NCI-H2196 treated with DMSO at 0.1 percent for 48 hours (cell line): Measurements from ENCODE around the gene ARPC5.

Source experiments
- DNase-seq: peaks from one replicate; lab custom pipeline; 2025; ENCODE audit not compliant: unreplicated experiment; lab: John Stamatoyannopoulos, UW

ARPC5 gene

DNA sequence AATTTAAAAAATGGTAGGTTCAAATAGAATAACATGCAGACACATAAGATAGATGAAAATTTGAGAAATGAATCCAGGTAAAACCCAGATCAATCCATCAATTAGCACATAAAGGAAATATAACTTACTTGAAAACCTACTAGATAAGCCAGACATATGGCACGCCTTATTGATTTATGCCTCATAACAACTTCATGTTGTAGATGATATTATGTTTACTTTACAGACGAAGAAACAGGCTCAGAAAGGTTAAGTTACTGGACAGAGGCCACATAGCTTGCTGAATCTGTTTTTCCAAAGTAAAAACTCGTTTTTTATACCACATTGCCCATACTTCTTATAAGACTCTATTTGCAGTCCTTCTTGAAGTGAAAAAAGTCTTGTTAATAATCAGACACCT is 23.2 kb downstream of the ARPC5 start:
- no peak for DNase-seq

DNA sequence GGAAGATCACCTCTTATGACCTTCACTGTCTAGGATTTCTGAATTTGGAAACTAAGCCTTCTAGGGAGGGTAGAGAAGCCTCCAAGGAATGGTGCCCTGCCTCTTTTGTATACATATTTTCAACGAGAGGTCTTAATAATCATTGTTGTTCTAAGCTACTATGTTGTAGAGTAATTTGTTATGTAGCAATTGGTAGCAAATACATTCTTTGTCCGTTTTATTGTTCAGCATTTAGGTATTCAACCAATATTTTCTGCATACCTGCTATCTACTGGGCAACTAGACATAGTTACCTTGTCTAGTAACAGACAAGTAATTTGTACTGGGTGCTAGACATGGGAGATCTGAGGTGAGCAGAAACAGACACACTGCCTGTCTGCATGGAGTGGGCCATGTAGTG is 24.6 kb downstream of the ARPC5 start:
- DNase-seq: no peak

- DNase-seq: no peak
Measured at GRCh38 chr1:183609759-183610452, 25.7 kb downstream of the ARPC5 start.

DNA sequence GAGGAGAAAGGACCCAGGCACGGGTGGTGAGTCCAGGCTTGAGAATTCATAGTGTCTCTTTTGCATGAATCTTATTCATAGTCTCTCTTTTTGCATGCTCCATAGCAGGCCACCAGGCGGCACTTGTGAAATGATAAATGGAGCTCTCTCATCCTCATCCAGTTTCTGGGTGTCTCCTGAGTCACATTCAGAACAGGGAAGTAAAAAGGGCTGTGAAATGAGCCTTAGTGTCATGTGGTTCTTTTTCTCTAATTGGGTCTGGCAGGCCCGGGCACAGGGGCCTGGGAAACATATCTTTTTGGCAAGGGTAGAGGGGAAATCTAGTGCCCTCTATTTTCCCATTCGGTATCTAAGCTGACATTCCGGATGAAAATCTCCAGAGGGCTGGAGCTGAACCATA is 26.3 kb downstream of the ARPC5 start:
- DNase-seq: peak; percentile 24

- DNase-seq: no peak
Measured at GRCh38 chr1:183607322-183607980, 28.1 kb downstream of the ARPC5 start.

DNA sequence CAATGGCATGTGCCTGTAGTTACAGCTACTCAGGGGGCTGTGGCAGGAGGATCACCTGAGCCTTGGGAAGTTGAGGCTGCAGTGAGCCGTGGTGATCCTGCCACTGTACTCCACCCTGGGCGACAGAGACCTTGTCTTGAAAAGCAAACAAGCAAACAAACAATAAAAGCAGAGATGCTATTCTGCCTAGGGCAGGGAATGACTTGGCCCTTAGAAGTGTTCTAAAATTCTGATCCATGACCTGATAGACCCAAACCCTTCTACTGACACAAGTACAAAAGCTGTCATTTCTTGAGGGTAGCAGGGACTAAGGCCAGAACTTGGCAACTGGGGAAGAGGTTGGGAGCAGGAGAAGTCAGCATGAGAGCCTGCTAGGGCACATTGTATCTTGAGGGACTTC is 29.7 kb downstream of the ARPC5 start:
- DNase-seq: no peak

DNA sequence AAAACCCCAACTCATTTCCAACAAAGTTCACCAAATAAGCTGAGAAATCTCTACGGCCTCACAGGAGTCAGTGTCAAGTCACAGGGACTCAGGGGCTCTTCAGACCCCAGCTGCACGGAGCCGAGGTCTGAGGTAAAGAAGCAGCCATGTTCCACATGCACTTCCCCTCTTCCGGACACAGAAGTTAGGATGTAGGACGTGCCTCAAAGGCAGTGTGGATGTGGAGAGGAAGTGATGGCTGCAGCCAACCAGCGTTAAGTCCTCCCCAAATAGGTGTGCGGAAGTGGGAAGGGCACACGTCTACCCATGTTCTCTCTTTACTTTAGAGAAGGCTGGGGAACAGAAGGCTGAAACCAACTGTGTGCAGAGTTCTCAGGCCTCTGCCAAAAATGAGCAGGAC is 30.8 kb downstream of the ARPC5 start:
- DNase-seq: no peak

DNA sequence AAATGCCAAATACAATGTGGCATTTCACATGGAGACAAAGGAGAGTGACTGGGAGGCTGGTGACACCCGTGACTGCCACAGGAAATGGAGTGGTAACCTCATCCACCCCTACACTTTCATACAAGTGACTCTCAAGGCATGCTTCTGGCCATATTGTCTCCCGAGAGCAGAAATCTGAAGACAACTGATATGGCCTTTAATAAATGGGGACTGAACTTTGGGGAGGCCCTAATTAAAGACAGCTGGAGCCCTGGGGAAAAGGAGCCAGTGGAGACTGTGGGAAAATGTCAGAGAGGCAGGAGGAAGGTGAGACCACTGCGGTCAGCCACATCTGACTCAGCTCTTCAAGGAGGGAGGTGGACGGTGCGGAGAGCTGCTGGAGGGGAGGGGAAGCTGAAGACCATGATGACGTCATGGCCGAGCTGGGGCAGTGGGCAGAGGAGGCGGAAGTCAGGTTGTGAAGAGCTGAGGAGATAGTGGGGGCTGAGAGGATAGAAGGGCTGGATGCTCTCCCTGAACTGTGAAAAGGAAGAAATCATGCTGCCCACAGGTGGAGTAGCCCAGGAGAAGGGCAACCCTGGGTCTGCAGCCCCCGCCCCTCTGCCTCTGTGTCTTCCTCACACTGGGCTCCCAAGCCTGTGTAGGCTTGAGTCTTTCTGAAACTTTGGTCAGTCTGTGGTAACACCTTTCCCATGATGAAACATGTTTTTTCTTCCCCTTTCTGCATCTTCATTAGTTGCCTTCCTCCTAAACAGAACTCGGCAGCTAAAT is 31.4 kb downstream of the ARPC5 start:
- no peak for DNase-seq

GRCh38 chr1:183602510-183602909 is 33.1 kb downstream of the ARPC5 start:
- no peak for DNase-seq

GRCh38 chr1:183600634-183601033 is 34.9 kb downstream of the ARPC5 start:
- DNase-seq: no peak

DNA sequence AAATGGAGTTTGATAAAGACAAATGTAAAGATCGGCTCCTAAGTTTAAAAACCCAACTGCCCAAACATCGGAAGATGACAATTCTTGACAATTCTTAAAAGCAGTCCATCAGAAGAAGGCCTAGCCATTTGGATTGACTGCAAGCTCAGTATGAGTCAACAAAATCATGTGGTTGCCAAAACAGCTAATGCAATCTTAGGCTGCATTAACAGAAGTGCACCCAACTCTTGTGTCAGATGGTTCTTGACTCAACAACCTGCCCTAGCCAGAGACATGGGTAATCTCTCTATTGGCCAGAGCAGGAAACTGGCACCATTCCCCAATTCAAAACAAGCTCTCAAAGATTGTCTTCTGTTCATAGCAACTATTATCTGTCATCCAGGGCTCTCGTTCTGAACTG is 35.4 kb downstream of the ARPC5 start:
- DNase-seq: no peak

GRCh38 chr1:183598386-183598785 is 37.2 kb downstream of the ARPC5 start:
- no peak for DNase-seq

DNA sequence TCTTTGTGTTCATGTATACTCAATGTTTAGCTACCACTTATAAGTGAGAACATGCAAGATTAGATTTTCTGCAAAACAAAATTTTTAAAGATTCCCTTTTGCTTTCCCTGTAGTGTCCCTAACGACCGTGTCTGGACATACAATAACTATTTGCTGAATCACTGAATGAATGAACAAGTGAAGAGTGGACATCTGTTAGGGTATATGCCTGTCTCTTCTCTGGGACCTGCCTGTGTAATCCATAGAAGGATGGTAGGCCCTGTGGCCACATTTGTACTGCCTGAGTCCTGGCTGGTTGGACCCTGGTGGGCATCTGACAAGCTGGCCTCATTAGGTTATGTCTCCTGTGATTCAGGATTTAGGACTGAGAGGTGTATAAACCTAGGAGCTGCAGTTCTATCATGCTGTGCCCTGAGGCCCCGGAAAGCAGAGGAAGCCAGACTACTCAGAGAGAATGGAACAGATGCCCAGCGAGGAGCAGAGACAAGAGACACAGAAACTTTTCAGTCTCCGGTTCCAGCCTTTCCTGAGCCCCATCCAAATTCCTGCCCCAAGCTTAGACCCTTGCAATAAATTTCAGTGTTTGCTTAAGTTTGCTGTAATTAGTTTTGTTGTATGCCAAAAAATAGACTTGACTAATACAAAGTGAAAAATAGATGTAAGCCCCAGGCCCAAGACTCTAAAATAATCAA is 37.8 kb downstream of the ARPC5 start:
- no peak for DNase-seq

GRCh38 chr1:183596500-183596899 is 39.1 kb downstream of the ARPC5 start:
- DNase-seq: no peak

DNA sequence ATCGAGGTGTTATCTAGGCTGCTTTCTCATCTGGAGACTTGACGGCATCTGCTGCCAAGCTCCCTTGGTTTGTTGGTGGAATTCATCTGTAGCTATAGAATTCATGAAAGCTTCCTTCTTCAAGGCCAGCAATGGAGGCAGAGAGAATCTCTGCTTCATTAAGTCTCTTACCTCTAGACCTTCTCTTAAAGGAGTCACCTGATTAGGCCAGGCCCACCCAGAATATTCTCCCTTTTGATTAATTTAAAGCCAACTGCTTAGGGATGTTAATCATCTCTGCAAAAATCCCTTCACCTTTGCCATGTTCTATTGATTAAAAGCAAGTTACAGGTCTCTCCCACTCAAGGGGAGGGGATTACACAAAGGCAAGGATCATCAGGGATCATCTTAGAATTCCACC is 40.0 kb downstream of the ARPC5 start:
- no peak for DNase-seq

DNA sequence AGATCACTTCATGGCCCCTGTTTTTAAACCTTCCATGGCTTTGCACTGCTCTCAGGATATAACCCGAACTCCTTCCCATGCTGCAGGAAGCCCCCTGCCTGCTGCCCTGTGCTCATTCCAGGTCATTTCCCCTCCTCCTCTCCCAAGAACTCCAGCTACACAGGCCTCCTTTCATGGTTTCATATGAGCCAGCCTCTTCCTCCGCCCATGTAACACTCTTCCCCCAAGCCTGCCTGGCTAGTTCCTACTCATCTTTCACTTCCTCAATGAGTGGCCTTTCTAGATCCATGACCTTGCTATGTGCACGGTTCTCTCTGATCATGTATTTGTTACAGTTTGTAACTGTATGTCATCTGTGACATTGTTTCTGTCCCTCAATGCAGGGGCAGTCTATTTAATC is 42.2 kb downstream of the ARPC5 start:
- DNase-seq: no peak

GRCh38 chr1:183592733-183593132 is 42.9 kb downstream of the ARPC5 start:
- DNase-seq: no peak

- DNase-seq: no peak
Measured at GRCh38 chr1:183590244-183591191, 45.1 kb downstream of the ARPC5 start, which contains the start of gene NCF2. NCF2 (minus strand) TSS chr1:183590459; CDS start chr1:183590329, 130 bp downstream.

DNA sequence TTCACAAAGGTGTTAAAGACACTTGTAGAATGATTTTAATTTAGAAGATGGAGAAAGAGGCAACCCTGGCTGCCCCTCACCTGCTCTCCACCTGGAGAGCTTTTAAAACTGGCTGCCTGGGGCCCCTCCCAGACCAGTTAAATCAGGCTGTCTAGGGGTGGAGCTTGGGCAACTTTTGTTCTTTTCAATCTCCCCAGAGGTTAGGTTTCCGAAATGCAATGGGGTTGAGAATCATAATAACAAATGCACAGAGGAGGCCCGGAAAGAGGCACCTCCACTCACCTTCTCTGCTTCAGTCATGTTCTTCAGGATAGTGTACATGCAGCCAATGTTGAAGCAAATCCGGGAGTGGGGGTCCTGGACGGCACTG is 45.7 kb downstream of the ARPC5 start:
- no peak for DNase-seq

DNA sequence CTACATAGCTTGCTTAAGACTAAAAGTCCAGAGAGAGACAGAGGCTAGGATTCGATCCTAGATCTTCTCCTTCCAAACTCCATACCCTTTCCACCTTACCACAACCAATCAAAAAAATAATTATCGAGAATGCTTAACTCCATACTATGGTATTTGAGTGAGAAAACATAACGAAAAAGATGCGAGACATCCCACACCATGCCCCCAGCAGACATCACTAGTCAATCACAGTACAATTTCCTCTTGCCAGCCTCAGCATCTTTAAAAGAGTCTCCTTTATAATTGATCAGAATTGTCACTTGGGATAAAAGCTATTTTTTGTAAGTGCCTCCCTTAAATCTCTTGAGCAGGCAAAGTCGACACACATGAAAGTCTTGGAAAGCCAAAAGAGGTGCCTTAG is 46.2 kb downstream of the ARPC5 start:
- DNase-seq: no peak
